ENCODE measurements around the gene SEPTIN1.

- TF ChIP-seq POLR2A (IDR thresholded peaks at IDR 0.05; ENCODE audit: low read length) (no peak), GATA1 (IDR thresholded peaks at IDR 0.05; ENCODE audit: low read depth, low read length) (no peak)
Observed at GRCh38 chr16:30346286-30346685, 36.1 kb downstream of the SEPTIN1 start.

Data from erythroblast (primary cell).